Activated CD8-positive, alpha-beta memory T cell treated with anti-CD3 and anti-CD28 coated beads for 36 hours (primary cell): ENCODE results near the gene ACADVL. TPM values are rescaled to one million over a fixed set of nuclear protein-coding genes. Genes with fewer than 3 reads are reported as not detected.

Experiments
- CTCF ChIA-PET: fragments of 350-600 bp; sonication (Branson Sonifier 250); formaldehyde crosslinking; loops from one replicate; lab custom pipeline; 2021; ENCODE audit warnings: antibody characterized with exemption; lab: Charles Lee
- POLR2A ChIA-PET: fragments of 350-600 bp; sonication (Branson Sonifier 250); formaldehyde crosslinking; loops from one replicate; lab custom pipeline; 2021; ENCODE audit warnings: antibody characterized with exemption; lab: Charles Lee
- total RNA-seq, 2 experiments: library from RNA; stranded (reverse); gene quantifications; one replicate each; pipeline ENCODE4 v1.2.3, GENCODE V29; 2021

The ACADVL gene
- total RNA-seq, 2 experiments from 2014 or later: 254 to 269 TPM

DNA sequence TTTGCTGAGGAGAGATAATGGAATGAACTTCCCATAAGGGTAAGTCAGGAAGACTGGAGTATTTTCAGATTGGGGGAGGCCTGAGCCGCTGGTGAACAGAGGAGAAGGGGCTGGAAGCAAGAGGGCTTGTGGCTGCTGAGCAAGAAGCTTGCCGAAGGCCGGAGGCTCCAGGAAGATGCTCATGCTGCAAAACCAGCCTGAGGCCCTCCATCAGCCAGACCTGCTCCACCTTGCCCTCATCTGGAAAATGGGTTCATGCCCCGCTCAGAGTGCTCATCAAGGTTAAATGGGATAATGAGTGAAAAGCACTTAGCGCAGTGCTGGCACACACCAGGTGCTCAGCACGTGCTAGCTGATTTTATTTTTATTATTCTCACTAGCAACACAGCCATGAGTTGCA lies 35.1 kb upstream of the ACADVL start:
- POLR2A ChIA-PET: interaction anchor here (0.7 kb wide), 1 partner anchor 139 kb away, joined by 3 read pairs; no protein-coding TSS in a partner anchor
- CTCF ChIA-PET: interaction anchor here (1.1 kb wide), 1 partner anchor 16 kb away, joined by 3 read pairs; no protein-coding TSS in a partner anchor

- ChIA-PET CTCF (interaction anchor here (0.9 kb wide), 1 partner anchor 12 kb away, joined by 3 read pairs; no protein-coding TSS in a partner anchor), POLR2A (no interaction called here)
These were observed 33.5 kb upstream of the ACADVL start for GRCh38 chr17:7186241-7186640.

DNA sequence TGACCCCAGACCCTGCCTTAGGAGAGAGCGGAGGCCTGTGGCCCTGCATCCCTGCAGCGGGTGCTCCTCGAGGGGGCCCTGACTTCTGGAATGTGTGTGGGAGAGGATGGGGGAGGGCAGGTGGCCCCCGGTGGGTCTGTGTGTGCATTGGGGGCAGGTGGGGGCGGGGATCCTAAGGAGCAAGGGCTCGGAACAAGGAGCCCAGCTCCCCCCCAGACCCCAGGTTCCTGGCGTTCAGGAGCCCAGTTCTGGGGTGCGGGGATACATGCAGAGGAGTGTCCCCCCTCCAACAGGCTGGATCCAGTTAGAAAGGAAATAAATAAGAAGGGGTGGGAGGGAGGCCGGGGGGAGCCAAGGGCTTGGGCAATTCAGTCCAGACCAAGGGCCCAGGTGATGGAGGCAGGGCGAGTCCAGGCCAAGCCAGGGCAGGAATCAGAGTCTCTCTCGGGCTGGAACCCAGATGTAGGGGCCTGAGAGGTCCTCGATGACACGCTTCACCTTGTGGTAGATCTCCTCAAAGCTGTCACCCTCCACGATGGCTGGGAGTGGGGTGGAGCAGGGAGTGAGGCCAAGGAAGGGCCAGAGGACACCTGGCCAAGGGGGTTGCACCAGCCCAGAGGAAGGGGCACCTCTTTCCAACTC lies 29.3 kb upstream of the ACADVL start:
- CTCF ChIA-PET: no interaction called here
- POLR2A ChIA-PET: no interaction called here

DNA sequence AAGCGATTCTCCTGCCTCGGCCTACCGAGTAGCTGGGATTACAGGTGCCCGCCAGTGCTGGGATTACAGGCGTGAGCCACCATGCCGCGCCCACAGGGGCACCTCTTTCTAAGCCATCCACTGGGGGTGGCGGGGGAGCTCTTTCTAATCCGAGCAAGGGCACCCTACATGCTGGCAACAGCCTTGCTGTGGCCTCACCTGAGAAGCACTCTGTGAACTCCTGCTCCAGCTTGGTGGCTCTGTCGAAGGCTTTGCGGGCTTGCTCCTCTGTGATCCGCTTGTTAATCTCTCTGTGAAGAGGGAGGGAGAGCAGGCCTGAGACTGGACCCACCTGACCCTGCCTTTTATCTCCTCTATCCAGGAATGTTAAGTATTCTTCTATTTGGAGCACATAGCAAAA lies 28.7 kb upstream of the ACADVL start:
- ChIA-PET CTCF (interaction anchor here (0.7 to 0.9 kb wide), 2 partner anchors 179 to 358 kb away, joined by 3 to 4 read pairs; no protein-coding TSS in a partner anchor), POLR2A (interaction anchor here (0.6 kb wide), 1 partner anchor 149 kb away, joined by 5 read pairs; no protein-coding TSS in a partner anchor)

DNA sequence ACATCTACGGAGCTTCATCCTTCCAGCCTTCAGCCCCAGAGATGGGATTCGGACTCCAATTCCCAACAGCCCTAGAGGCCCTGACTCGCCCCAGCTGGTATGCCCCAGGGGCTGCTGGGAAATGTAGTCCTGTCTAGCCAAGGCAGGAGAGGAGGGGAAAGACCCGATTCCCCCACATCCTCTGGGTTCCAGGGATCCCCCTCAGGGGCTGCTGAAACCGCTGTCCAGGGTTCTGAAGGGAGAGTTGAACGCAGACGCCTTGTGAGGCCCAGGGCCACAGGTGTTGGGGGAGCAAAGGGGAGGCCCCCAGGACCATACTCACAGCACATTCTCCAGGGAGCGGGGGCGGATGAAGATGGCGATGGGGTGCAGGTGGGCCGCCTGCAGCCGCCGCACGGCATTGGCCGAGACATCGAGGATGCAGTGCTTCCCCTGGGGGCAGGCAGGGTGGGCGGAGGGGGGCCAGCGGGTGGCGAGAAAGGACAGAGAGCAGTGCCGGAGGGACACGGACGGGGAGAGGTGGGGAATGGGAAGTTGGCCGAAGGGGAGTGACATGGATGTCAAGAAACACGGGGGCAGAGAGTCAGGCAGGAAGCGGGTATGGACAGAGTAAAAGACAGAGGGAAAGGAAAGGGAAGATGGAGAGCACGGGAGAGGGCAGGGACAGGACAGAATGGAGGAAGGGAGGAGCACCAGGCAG lies 28.0 kb upstream of the ACADVL start:
- POLR2A ChIA-PET: interaction anchor here (0.6 kb wide), 1 partner anchor 150 kb away, joined by 5 read pairs; no protein-coding TSS in a partner anchor
- CTCF ChIA-PET: interaction anchor here (0.7 to 0.9 kb wide), 2 partner anchors 180 to 358 kb away, joined by 3 to 4 read pairs; no protein-coding TSS in a partner anchor

GRCh38 chr17:7192271-7192937 lies 27.3 kb upstream of the ACADVL start:
- CTCF ChIA-PET: interaction anchor here (1.6 kb wide), 1 partner anchor 11 kb away, joined by 4 read pairs; no protein-coding TSS in a partner anchor
- POLR2A ChIA-PET: no interaction called here

DNA sequence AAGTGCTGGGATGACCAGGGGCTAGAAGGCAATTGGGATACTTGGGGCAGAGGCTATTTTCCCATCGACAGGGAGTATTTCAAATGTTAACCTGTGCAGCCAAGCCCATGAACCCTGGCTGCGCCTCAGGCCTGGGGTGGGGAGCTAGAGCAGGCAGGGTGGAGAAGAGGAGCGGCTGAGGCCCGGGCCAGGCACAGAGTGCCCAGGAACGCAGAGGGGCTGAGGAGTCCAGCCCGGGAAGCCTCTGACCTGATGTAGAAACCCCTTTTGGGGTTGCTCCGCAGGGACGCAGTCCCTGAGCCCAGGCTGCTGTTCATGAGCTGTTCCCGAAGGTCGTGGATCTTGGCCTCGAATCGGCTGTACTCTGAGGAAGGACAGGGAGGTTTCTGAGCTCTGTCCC lies 23.8 kb upstream of the ACADVL start:
- POLR2A ChIA-PET: interaction anchor here (0.5 kb wide), 1 partner anchor 18 kb away, joined by 3 read pairs; no protein-coding TSS in a partner anchor
- CTCF ChIA-PET: no interaction called here

GRCh38 chr17:7196651-7197401 lies 22.9 kb upstream of the ACADVL start:
- ChIA-PET POLR2A (no interaction called here), CTCF (no interaction called here)

DNA sequence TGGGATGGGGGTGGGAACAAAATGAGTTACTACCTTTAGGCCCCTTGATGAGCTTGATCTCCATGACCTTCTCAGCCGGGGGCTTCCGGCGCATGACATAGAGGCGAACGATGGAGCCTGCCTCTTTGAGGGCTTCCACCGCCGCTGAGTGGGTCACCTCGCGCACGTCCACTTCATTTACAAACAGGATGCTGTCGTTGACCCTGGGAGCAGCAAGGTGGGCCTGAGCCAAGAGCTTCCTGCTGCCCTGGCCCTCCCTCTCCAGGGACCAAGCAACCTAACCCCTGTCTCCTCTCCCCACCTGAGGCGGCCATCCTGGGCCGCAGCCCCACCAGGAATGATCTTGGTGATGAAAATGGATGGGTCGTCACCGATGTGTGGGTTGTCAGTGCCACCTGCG lies 16.3 kb upstream of the ACADVL start:
- CTCF ChIA-PET: interaction anchor here (1.1 kb wide), 1 partner anchor 10 kb away, joined by 4 read pairs; no protein-coding TSS in a partner anchor

GRCh38 chr17:7204336-7204735 lies 15.4 kb upstream of the ACADVL start:
- POLR2A ChIA-PET: interaction anchor here (0.6 kb wide), 1 partner anchor 34 kb away, joined by 3 read pairs; no protein-coding TSS in a partner anchor
- CTCF ChIA-PET: interaction anchor here (0.6 kb wide), 1 partner anchor 78 kb away, joined by 3 read pairs; no protein-coding TSS in a partner anchor

More for the DNA sequence above, 16.3 kb upstream of the ACADVL start:
- POLR2A ChIA-PET: no interaction called here

DNA sequence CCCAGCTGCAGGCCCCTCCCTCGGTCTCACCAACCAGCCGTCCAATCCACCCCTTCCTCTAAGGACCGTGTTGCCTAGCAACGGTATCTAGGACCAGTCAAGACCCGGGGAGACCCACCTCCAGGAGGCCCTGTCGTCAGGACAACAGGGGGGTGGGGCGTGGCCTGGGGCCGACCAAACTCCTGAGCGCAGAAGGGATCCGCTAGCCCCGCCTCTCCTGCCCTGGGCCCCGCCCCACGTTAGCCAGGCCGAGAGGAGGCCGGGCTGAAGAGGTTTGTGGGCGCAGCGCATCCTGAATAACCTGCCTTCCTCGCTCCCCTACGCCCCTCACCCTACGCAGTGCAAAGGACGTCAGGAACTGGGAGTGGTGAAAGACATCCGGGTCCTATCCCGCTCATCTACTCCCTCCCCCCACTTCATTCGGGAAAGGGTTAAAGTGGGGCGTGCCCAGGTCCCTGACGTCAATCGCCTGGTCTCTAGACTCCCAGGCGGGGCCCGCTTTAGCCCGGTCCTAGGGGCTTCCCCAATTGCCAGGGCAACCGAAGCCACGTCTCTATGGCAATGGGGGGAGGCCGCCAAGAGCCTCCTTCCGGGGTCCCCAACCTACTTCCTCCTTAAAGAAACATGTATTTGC lies 14.8 kb upstream of the ACADVL start:
- CTCF ChIA-PET: interaction anchor here (0.6 to 1.5 kb wide), 2 partner anchors 9 to 79 kb away, joined by 3 read pairs; no protein-coding TSS in a partner anchor

GRCh38 chr17:7205561-7205960 lies 14.2 kb upstream of the ACADVL start:
- CTCF ChIA-PET: interaction anchor here (1.5 kb wide), 1 partner anchor 9 kb away, joined by 3 read pairs; no protein-coding TSS in a partner anchor

More for the DNA sequence above, 14.8 kb upstream of the ACADVL start:
- POLR2A ChIA-PET: no interaction called here

GRCh38 chr17:7207120-7208001 lies 12.4 kb upstream of the ACADVL start:
- CTCF ChIA-PET: no interaction called here
- POLR2A ChIA-PET: no interaction called here

More at GRCh38 chr17:7205561-7205960, 14.2 kb upstream of the ACADVL start:
- POLR2A ChIA-PET: no interaction called here

GRCh38 chr17:7208027-7208571 lies 11.6 kb upstream of the ACADVL start:
- POLR2A ChIA-PET: no interaction called here
- CTCF ChIA-PET: no interaction called here

GRCh38 chr17:7208754-7209460 lies 10.8 kb upstream of the ACADVL start:
- ChIA-PET CTCF (no interaction called here), POLR2A (no interaction called here)
